HG03060 (cell line): ENCODE measurements around the gene RIPK4.
"Not testable (repeated sequence)": the region's sequence is repeated elsewhere in the genome, so short reads cannot be mapped to it uniquely, and the experiment has no call there.

ENCODE experiments used
- ATAC-seq: cut with Tn5 transposase; IDR thresholded peaks from one replicate; pipeline ENCODE4 v1.9.1; 2021; ENCODE audit warnings: low read depth, moderate number of reproducible peaks; ENCODE audit not compliant: unreplicated experiment

RIPK4 gene

GRCh38 chr21:41720250-41720649 lies 46.6 kb downstream of the RIPK4 start:
- ATAC-seq = no peak

DNA sequence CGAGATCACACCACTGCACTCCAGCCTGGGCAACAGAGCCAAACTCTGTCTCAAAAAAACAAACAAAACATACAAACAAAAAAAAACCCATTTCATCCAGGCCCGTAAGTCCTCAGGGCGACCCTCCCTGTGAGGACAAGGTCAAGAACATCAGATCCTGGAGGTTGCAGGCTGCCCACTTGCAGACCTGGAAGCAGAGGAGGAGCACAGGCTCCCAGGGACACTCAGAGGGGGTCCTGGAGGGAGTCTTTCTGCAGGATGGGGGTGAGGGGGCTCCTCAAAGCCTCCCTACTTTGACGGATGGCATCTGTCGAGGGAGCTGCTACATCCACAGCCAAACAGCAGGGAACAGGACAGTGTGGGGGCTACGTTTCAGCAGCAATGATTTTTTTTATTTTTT lies 47.2 kb downstream of the RIPK4 start:
- no peak for ATAC-seq

DNA sequence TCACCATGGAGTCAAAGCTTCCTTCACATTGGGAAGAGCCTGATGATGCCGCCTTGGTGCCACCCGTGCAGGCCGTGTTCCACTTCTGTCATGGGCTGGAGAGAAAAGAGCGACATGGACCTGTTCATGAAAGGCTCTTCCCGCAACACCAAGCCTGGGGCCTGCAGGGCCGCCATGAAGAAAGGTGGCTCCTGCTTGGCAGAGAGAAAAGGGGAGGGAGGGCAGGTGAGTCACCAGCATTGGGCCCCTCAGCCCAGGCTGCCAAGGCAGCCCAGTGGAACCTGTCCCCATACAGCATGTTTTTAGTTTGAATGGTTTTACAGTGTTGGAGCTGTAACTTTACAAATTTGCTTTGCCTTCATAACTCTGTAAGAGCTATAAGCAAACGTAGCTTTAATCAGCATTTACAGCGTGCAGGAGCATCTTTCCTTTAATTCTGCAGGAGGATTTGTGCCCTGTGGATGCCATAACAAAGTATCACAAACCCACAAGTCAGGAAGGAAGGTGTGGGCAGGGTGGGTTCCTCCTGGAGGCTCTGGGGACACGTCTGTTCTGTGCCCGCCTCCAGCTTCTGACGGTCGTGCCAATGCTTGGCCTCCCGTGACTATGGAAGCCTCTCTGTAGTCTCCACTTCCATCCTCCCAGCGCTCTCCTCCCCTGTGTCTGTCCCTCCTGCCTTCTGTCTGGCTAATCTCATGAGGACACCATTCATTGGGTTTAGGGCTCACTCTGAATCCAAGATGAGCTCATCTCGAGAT lies 49.1 kb downstream of the RIPK4 start:
- no peak for ATAC-seq

DNA sequence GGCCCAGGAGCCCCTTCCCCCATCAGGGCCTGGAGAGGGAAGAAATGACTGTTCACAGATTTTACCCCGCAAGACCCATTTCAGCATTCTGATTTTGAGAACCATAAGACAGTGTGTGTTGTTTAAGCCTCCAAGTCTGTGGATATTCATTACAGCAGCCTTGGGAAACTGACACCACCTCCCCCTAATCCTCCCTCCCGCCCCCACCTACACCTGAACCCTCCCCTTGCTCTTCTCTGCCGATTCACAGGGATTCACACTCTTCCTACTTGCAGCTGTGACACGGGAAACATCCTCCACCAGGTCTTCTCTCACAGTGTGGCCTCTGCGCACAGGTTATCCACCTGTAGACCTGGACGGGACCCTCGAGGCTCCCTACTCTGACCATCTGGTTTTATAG lies 50.1 kb downstream of the RIPK4 start:
- no peak for ATAC-seq

GRCh38 chr21:41715649-41716281 lies 51.1 kb downstream of the RIPK4 start:
- no peak for ATAC-seq

GRCh38 chr21:41714299-41714865 lies 52.5 kb downstream of the RIPK4 start:
- ATAC-seq = not testable (repeated sequence)

- no peak for ATAC-seq
These were observed 53.2 kb downstream of the RIPK4 start for GRCh38 chr21:41713495-41714281.

DNA sequence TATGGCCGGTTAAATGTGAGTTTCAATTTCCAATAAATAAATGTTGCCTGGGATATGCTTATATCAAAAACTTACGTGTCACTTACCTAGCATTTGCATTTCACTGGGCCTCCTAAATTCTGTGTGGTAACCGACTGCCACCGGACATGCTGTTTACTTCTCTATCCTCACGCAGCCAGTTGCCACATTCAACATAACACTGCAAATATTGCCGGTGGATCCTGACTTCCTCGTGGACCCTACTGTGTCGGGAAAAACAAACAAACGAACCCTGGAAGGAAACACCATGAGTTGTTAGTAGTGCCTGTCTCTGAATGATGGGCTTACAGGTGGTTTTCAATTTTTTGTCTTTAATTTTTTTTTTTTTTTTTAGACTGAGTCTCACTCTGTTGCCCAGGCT lies 54.1 kb downstream of the RIPK4 start:
- ATAC-seq = no peak

GRCh38 chr21:41712201-41712600 lies 54.7 kb downstream of the RIPK4 start:
- ATAC-seq = no peak

- no peak for ATAC-seq
These were observed 55.3 kb downstream of the RIPK4 start for GRCh38 chr21:41711416-41712007.

- ATAC-seq = no peak
These were observed 56.1 kb downstream of the RIPK4 start for GRCh38 chr21:41710823-41711160.

DNA sequence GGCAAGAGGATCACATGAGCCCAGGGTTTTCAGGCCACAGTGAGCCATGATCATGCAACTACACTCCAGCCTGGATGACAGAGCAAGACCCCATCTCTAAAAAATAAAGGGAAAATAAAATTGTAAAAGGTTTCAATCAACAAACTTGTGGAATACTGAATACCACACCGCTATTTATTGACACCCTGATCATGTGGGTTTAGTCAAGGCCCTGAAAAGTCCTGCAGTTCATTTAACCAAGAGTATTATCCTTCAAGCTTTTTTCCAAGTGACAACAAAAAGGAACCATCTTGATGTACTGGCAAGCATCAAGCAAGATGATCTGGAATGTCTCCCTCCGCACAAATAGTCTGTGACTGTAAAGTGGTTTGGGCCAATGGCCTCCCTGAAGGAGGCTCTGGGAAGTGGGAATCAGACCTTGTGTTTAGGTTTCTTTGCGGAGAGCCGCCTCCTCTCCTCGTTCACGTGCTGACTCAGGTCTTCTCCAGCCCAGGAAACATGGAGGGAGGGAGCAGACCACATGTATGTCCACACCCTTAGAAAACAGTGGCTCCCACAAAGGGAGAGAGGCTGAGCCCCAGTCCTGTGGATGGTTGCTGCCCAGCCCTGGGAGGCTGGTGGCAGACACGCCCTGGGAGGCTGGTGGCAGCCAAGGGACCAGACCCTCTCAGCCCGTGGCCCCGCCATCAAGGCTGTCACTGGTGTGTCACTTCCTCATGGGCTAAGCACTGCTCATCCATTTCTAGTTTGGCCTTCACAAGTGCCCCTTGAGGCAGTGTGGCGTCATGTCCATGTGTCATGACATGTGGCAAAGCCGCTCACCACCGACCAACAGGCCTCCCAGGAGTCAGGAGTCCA lies 56.7 kb downstream of the RIPK4 start:
- ATAC-seq = no peak

DNA sequence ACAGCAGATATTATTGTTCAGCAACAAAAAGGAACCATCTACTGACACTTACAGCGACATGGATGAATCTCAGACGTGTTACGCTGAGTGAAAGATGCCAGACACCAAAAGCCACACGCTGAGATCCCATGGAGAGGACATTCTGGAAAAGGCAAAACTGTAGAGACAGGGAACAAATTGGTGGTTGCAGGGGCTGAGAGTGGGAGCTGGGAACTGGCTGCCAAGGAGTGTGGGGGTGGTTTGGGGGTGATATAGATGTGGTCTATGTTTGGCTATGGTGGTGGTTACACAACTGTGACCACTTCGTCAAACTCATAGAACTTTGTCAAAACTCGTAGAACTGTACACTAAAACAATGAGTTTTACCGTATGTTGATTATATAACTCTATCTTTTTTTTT lies 57.7 kb downstream of the RIPK4 start:
- ATAC-seq = no peak

DNA sequence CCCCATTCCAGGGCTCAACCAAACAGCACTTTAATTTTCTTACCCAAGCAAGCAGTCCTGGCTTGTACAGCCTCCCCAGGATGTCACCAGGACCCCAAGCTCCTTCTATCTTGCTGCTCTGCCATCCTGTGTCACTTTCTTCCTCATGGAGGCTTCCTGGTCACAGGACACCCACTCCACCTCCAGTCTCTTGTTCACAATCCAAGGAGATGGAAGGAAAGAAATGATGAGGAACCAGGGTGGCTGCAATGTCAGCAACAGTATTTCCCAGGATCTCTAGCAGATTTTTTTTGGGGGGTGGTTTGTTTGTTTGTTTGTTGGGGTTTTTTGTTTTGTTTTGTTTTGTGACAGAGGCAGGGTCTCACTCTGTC lies 58.9 kb downstream of the RIPK4 start:
- ATAC-seq = no peak

GRCh38 chr21:41707231-41707959 lies 59.5 kb downstream of the RIPK4 start:
- no peak for ATAC-seq

- ATAC-seq = no peak
These were observed 60.2 kb downstream of the RIPK4 start for GRCh38 chr21:41706678-41707077.

DNA sequence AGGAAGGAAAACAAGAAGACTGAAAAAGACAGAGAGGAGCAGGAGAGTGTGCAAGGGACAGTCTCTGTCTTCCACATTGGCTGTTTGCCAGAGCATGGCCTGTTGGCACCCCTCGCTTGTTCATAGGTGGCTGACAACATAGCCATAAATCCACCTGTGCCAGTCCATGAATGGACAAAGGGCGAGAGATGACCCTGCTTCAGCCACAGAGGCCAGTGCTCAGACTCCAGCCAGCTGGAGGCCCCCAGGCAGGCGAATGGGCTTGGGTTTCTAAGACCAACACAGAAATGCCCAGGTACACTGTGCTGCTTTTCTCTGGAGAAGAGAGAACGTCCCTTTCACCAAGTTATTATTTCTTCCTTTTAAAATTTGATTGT lies 60.6 kb downstream of the RIPK4 start:
- no peak for ATAC-seq

DNA sequence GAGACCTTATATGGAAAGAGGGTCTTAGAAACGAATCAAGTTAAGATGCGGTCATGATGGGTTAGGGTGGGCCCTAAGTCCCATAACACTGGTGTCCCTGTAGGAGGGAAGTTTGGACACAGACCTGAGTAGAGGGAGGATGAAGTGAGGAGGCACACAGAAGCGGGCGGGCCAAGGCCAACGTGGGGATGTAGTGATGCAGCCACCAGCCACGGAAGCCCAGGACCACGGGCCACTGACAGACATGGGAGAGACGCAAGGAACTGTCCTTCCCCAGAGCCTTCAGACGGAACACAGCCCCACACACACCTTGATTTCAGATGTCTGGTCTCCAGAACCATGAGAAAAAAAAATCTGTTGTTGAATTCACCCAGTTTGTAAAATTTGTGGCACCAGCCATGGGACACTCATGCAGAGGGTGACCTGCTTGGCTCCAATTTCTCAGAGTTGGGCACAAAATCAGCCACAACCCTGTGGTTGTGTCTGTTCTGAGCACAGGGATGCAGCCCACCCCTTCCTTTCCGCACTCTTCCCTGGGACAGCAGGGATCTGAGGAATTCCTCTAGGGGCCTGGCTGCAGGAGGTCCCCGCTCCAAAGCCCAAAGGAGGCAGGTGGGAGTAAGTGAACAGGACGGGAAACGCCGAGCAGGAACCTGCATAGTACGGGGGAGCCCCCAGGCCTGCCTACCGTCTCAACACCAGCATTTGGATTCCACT lies 61.1 kb downstream of the RIPK4 start:
- no peak for ATAC-seq
